GM13976 (cell line): ENCODE measurements around the gene TRIM31.

Experiments used
- DNase-seq: peaks from one replicate; pipeline ENCODE4 v3.0.0; 2012; ENCODE audit warnings: low spot score
- in situ Hi-C: fragments of 300-500 bp; cut with MboI; formaldehyde crosslinking; loops from one replicate; pipeline ENCODE4 v1.12.0; 2022; ENCODE audit warnings: low sequenced_read_pairs, mixed read lengths, inconsistent platforms; ENCODE audit not compliant: unreplicated experiment
- TF ChIP-seq, protein P1 (sequence below): IDR thresholded peaks from 2 replicates; pipeline ENCODE4 v1.5.1; 2012; ENCODE audit warnings: borderline replicate concordance, mild to moderate bottlenecking; ENCODE audit not compliant: insufficient read depth; ENCODE audit errors: extremely low read depth, missing control alignments, control extremely low read depth

The TRIM31 gene

DNA sequence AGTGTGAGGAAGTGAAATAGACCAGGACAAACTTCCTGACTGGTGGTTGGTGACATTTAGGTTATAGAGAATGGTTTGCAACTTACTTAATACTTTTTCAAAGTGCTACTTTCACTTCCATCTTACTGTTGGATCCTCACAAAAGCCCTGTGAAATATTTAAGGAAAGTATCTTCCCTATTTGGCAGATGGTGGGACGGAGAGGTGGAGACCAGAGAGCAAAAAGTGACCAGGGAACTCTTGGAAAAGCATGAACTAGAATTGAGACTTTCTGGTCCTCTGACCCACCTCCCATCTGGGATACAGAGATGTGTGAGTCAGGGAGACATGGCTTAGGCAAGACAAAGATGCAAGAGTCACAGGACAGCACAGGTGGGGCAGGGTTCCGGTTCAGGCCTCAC, 45.1 kb upstream of the TRIM31 start:
- in situ Hi-C loops = no loop called here
- DNase-seq = no peak
- TF ChIP-seq, protein P1, sequence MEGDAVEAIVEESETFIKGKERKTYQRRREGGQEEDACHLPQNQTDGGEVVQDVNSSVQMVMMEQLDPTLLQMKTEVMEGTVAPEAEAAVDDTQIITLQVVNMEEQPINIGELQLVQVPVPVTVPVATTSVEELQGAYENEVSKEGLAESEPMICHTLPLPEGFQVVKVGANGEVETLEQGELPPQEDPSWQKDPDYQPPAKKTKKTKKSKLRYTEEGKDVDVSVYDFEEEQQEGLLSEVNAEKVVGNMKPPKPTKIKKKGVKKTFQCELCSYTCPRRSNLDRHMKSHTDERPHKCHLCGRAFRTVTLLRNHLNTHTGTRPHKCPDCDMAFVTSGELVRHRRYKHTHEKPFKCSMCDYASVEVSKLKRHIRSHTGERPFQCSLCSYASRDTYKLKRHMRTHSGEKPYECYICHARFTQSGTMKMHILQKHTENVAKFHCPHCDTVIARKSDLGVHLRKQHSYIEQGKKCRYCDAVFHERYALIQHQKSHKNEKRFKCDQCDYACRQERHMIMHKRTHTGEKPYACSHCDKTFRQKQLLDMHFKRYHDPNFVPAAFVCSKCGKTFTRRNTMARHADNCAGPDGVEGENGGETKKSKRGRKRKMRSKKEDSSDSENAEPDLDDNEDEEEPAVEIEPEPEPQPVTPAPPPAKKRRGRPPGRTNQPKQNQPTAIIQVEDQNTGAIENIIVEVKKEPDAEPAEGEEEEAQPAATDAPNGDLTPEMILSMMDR = no peak

- DNase-seq = no peak
- TF ChIP-seq, protein P1 = no peak
- in situ Hi-C loops = no loop called here
Measured at GRCh38 chr6:30157581-30157980, 44.7 kb upstream of the TRIM31 start.

DNA sequence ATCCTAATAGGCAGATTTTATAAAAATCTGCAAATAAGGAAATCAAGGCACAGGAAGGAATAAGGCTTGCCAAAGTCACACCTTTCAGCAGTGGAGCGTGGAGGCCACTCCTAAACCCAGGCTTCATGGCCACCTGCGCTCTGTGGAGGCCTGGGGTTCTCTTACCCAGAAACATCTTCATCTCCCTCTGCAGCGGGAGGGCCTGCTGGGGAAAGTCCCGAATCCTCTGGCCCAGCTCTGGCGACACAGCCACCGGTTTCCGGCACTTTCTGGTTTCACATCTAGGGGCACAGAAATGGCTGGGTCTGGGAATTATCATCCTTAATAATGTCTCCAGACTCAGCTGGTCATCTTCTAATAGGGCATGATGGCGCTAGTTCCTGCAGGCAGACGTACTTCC, 43.9 kb upstream of the TRIM31 start:
- in situ Hi-C loops = no loop called here
- DNase-seq = no peak
- TF ChIP-seq, protein P1 = no peak

DNA sequence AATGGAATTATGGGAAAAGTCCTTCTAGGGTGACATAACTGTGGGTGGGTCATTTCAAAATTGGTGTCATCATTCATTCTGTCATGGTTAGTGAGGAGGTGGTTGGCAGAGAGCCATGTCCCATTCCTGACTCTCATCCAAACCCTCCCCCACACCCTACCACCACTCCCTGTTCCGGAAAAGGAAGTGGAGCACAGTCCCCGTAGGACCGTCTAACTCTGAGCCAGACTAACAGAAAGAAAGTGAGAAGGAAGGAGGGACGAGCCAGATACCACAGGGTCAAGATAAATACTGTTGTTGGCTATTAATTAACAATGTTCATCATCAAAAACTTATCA, 43.3 kb upstream of the TRIM31 start:
- TF ChIP-seq, protein P1 = no peak
- DNase-seq = no peak
- in situ Hi-C loops = no loop called here

DNA sequence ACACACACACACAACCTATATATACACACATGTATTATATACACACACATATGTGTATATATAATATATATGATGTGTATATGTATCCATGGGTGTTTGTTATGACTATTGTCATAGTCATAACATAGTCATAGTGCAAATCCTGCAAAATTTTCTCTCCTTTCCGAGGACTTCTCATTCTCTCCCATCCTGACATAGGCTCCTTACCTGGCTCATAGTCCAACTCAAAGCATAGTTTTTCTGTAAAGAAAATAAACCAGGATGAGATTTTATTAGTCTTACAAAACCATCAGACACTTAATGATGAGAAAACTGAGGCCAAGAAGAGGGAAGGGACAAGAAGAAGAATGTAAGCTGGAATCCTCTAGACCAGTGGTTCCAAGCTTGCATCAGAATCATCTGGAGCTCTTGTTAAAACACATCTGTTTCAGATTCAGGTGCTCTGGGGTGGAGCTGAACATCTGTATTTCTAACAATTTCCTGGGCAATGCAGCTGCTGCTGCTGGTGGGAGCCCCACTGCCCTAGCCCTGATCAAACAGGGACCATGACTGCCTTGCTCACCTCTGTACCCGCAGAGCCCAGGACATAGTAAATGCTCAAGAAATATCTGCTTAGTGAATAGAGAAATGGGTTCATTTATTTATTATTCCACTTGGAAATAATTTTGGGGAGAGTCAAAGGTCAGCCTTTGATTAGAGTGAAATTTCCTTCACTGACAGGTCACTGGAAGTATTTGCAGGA, 42.8 kb upstream of the TRIM31 start:
- in situ Hi-C loops = no loop called here
- no peak for DNase-seq
- TF ChIP-seq, protein P1 = no peak

GRCh38 chr6:30154709-30155519, 42.0 kb upstream of the TRIM31 start:
- no peak for DNase-seq
- in situ Hi-C loops = no loop called here
- TF ChIP-seq, protein P1 = no peak
